HepG2 (cell line): ENCODE results near the gene MGMT. TPM values are rescaled to one million over a fixed set of nuclear protein-coding genes. Genes with fewer than 3 reads are reported as not detected.

ENCODE experiments used
- ATAC-seq: fragments of 200-7000 bp; cut with Tn5 transposase; 3 replicates; pipeline ENCODE4 v1.9.1; 2020; ENCODE audit warnings: mild to moderate bottlenecking, moderate library complexity
- BruUV-seq: library from RNA; stranded (reverse); fragments of 400-500 nt; replicated peaks from 2 replicates; lab custom pipeline; 2021; lab: Mats Ljungman, UMichigan
- CTCF ChIA-PET: fragments of 300-600 bp; formaldehyde crosslinking; extraction: SDS; loops from one replicate; lab custom pipeline; 2021; ENCODE audit warnings: low total read pairs, inconsistent platforms, low intra/inter-chr PET ratio; lab: Yijun Ruan, JAX
- POLR2A ChIA-PET: fragments of 350-600 bp; sonication (Branson Sonifier 250); formaldehyde crosslinking; loops from one replicate; lab custom pipeline; 2020; ENCODE audit warnings: antibody characterized with exemption, inconsistent platforms; lab: Yijun Ruan, JAX
- DNase-seq: peaks from one replicate; pipeline ENCODE4 v3.0.0-alpha.2; 2015; ENCODE audit warnings: low spot score
- FAIRE-seq: peaks from 3 replicates; lab custom pipeline; 2011; peaks lifted over from hg19 to GRCh38; lab: Jason Lieb, UNC
- H2AFZ ChIP-seq: one replicate; pipeline ENCODE4 v1.6.1; 2011; ENCODE audit warnings: low read length, inconsistent platforms
- H3K27ac ChIP-seq: fragments of 300-600 bp; 3 replicates; pipeline ENCODE4 v1.8.0; 2011; ENCODE audit warnings: mixed run types, mild to moderate bottlenecking, mixed read lengths, low read length, inconsistent platforms; ENCODE audit not compliant: insufficient read depth; ENCODE audit errors: extremely low read length
- H3K27me3 ChIP-seq, 2 experiments: fragments of 200-600 bp in 1 of 2; 2 replicates in 1 of 2; 3 replicates in 1 of 2; pipeline versions ENCODE4 v1.6.0 to v1.8.0; 2011; ENCODE audit warnings: low read length in 2 of 2, mild to moderate bottlenecking in 2 of 2, moderate library complexity in 2 of 2, inconsistent platforms in 1 of 2; ENCODE audit not compliant: insufficient read depth in 2 of 2, control insufficient read depth in 1 of 2
- H3K36me3 ChIP-seq, 2 experiments: fragments of 200-600 bp in 1 of 2; replicated peaks in 1 of 2; 2 replicates in 1 of 2; 3 replicates in 1 of 2; pipeline versions ENCODE4 v1.5.1 to v1.8.0; 2011; ENCODE audit warnings: low read length in 2 of 2, inconsistent platforms in 1 of 2; ENCODE audit not compliant: insufficient read depth in 2 of 2, control insufficient read depth in 1 of 2
- H3K4me1 ChIP-seq: 2 replicates; pipeline ENCODE4 v1.5.1; 2012; ENCODE audit warnings: low read length, inconsistent platforms; ENCODE audit not compliant: insufficient read depth
- H3K4me2 ChIP-seq: 2 replicates; pipeline ENCODE4 v1.6.0; 2011; ENCODE audit warnings: low read depth, low read length, inconsistent platforms
- H3K4me3 ChIP-seq, 3 experiments: fragments of 200-600 bp in 1 of 3; sonication (generic), shearing (Covaris generic) in 1 of 3; replicated peaks in 1 of 3; 2 replicates each; pipeline ENCODE4 v1.5.1; 2011 to 2016; ENCODE audit warnings: low read length in 3 of 3, inconsistent platforms in 2 of 3, low read depth in 2 of 3, mild to moderate bottlenecking in 2 of 3, control low read depth in 1 of 3, mixed read lengths in 1 of 3; ENCODE audit not compliant: insufficient read depth in 1 of 3
- H3K79me2 ChIP-seq: one replicate; pipeline ENCODE4 v1.6.1; 2011; ENCODE audit warnings: low read length, inconsistent platforms; ENCODE audit not compliant: insufficient read depth
- H3K9ac ChIP-seq: 2 replicates; pipeline ENCODE4 v1.6.0; 2011; ENCODE audit warnings: mild to moderate bottlenecking, low read depth, low read length, inconsistent platforms; ENCODE audit not compliant: insufficient read depth
- H3K9me3 ChIP-seq: 2 replicates; pipeline ENCODE4 v1.5.1; 2012; ENCODE audit warnings: mild to moderate bottlenecking, low read length
- H4K20me1 ChIP-seq: 2 replicates; pipeline ENCODE4 v1.6.0; 2011; ENCODE audit warnings: inconsistent platforms, mild to moderate bottlenecking, low read length, moderate library complexity; ENCODE audit not compliant: insufficient read depth
- DNMT3B ChIP-seq: conservative IDR thresholded peaks from 2 replicates; pipeline ENCODE4 v1.6.1; 2016; ENCODE audit warnings: missing biosample characterization, control low read depth
- MAFG ChIP-seq: sonication (generic); formaldehyde crosslinking; IDR thresholded peaks from 2 replicates; pipeline ENCODE4 v1.5.1; 2020; ENCODE audit warnings: mild to moderate bottlenecking, missing genetic modification reagents
- MBNL3 ChIP-seq: fragments of 250-450 bp; sonication (Bioruptor Pico); conservative IDR thresholded peaks from 2 replicates; pipeline ENCODE4 v1.8.0; 2022; ENCODE audit warnings: mild to moderate bottlenecking, inconsistent platforms
- PPARG ChIP-seq: conservative IDR thresholded peaks from 2 replicates; pipeline ENCODE4 v1.6.1; 2016; ENCODE audit warnings: missing biosample characterization, missing genetic modification reagents
- SRY ChIP-seq: sonication (generic); formaldehyde crosslinking; IDR thresholded peaks from 2 replicates; pipeline ENCODE4 v1.8.0; 2022; ENCODE audit warnings: mild to moderate bottlenecking, missing genetic modification reagents
- TERF1 ChIP-seq: sonication (generic); formaldehyde crosslinking; IDR thresholded peaks from 2 replicates; pipeline ENCODE4 v1.8.0; 2022; ENCODE audit warnings: mild to moderate bottlenecking, missing genetic modification reagents, moderate library complexity
- ZFP1 ChIP-seq: IDR thresholded peaks from 2 replicates; pipeline ENCODE4 v1.6.1; 2016
- ZNF280B ChIP-seq: sonication (generic); formaldehyde crosslinking; IDR thresholded peaks from 2 replicates; pipeline ENCODE4 v1.5.0; 2020; ENCODE audit warnings: missing genetic modification reagents, mild to moderate bottlenecking, borderline replicate concordance
- ZNF570 ChIP-seq: sonication (generic); formaldehyde crosslinking; IDR thresholded peaks from 2 replicates; pipeline ENCODE4 v1.4.0; 2020; ENCODE audit warnings: mild to moderate bottlenecking, missing genetic modification reagents, borderline replicate concordance
- ZSCAN12 ChIP-seq: sonication (generic); formaldehyde crosslinking; IDR thresholded peaks from 2 replicates; pipeline ENCODE4 v1.9.0; 2021; ENCODE audit warnings: mild to moderate bottlenecking, missing genetic modification reagents
- WGBS: methylation state at CpG from one replicate; pipeline ENCODE4 v1.1.6; 2017; ENCODE audit warnings: low lambda C conversion rate; 5-methylcytosine and 5-hydroxymethylcytosine counted together
- in situ Hi-C: cut with HindIII; loops from 2 replicates; pipeline ENCODE4 v1.10.0; 2017; ENCODE audit warnings: low pct_unique_long_range_greater_than_20kb; ENCODE audit not compliant: extremely low pct_ligation_motif_present
- intact Hi-C: fragments of 100-400 bp; cut with micrococcal nuclease; formaldehyde crosslinking; loops from one replicate; pipeline ENCODE4 v1.10.0; 2022; ENCODE audit not compliant: unreplicated experiment
- polyA plus RNA-seq, 8 experiments: library from polyadenylated mRNA; depleted of rRNA in 3 of 8; stranded (reverse) in 7 of 8; unstranded in 1 of 8; fragments of >200 nt; fragmentation: Illumina TruSeq in 4 of 8; extraction: Trizol in 4 of 8; gene quantifications; 2 replicates each; pipeline versions ENCODE4 v1.2.1 to v1.2.3, GENCODE V29; 2011 to 2016; ENCODE audit warnings: low read depth in 4 of 8, missing spikeins in 1 of 8, mixed read lengths in 1 of 8; ENCODE audit not compliant: insufficient read depth in 1 of 8
- total RNA-seq, 5 experiments: library from RNA; depleted of rRNA; stranded (reverse); fragments of >200 nt; fragmentation: Illumina TruSeq; extraction: Trizol; gene quantifications; 2 replicates each; pipeline ENCODE4 v1.2.3, GENCODE V29; 2016; ENCODE audit warnings: low read depth in 1 of 5

The MGMT gene
- total and polyA plus RNA-seq, 2 of the 13 experiments (the other 11 are each of a cell fraction or from before 2014, with no cell fraction given), result 12.0 to 19.5 TPM

GRCh38 chr10:129615921-129616525, 149.0 kb downstream of the MGMT start:
- intact Hi-C loops, result no loop called here
- CTCF ChIA-PET, result no interaction called here
- H3K4me1 ChIP-seq, result no peaks in the 10 kb centered on the region

More at GRCh38 chr10:129615921-129616525, 149.0 kb downstream of the MGMT start:
- Histone ChIP-seq H3K36me3 (no peaks in the 10 kb centered on the region), H3K9ac (no peak overlapping the region), H4K20me1 (no peaks in the 10 kb centered on the region), H3K27ac (no peak overlapping the region), H3K4me2 (no peak overlapping the region), H3K9me3 (peaks cover 9% of the 10 kb centered on the region; the same call in 1 of the 2 replicates), H3K4me3 (no peak overlapping the region), H3K79me2 (no peaks in the 10 kb centered on the region), H2AFZ (no peak overlapping the region), H3K27me3 (no peaks in the 10 kb centered on the region; a peak in 1 of 5 replicates)
- POLR2A ChIA-PET, result no interaction called here
- FAIRE-seq (no peak), DNase-seq (no peak), ATAC-seq (no peak)
- TF ChIP-seq ZNF570 (CRISPR knock-in tag) (no peak), MBNL3 (CRISPR knock-in tag) (no peak), PPARG (CRISPR knock-in tag) (no peak), SRY (CRISPR knock-in tag) (no peak), ZSCAN12 (CRISPR knock-in tag) (no peak), ZFP1 (CRISPR knock-in tag) (no peak), DNMT3B (CRISPR knock-in tag) (no peak), MAFG (no peak), ZNF280B (CRISPR knock-in tag) (no peak), TERF1 (CRISPR knock-in tag) (no peak)
- BruUV-seq, result no TSS peak
- 74% methylated on average over 9 of the region's 14 CpGs for WGBS
- in situ Hi-C loops, result no loop called here
